GM23338 (cell line): ENCODE measurements around the gene MAN2A2. TPM values are rescaled to one million over a fixed set of nuclear protein-coding genes. Genes with fewer than 3 reads are reported as not detected.

ENCODE experiments used
- ATAC-seq: fragments of 200-7000 bp; cut with Tn5 transposase; 3 replicates; pipeline ENCODE4 v1.9.1; 2020
- DNase-seq: peaks from one replicate; pipeline ENCODE4 v3.0.0-alpha.2; 2015; ENCODE audit warnings: low spot score
- H2AFZ ChIP-seq: fragments of 200-600 bp; sonication (generic); 2 replicates; pipeline ENCODE4 v1.8.0; 2016; ENCODE audit warnings: antibody characterized with exemption, mild to moderate bottlenecking, moderate library complexity
- H3F3A ChIP-seq: fragments of 200-600 bp; sonication (generic); replicated peaks from 2 replicates; pipeline ENCODE4 v1.8.0; 2017; ENCODE audit warnings: antibody characterized with exemption, mixed run types, low read depth
- H3K27ac ChIP-seq: fragments of 200-600 bp; sonication (generic); 2 replicates; pipeline ENCODE4 v1.6.1; 2016; ENCODE audit warnings: low read depth
- H3K27me3 ChIP-seq: fragments of 200-600 bp; sonication (generic); 2 replicates; pipeline ENCODE4 v1.8.0; 2016; ENCODE audit warnings: mild to moderate bottlenecking, mixed run types, moderate library complexity; ENCODE audit not compliant: insufficient read depth
- H3K36me3 ChIP-seq: fragments of 200-600 bp; sonication (generic); 2 replicates; pipeline ENCODE4 v1.8.0; 2016; ENCODE audit warnings: mild to moderate bottlenecking; ENCODE audit not compliant: insufficient read depth
- H3K4me1 ChIP-seq: fragments of 200-600 bp; sonication (generic); 2 replicates; pipeline ENCODE4 v1.8.0; 2016; ENCODE audit warnings: mild to moderate bottlenecking, moderate library complexity; ENCODE audit not compliant: insufficient read depth
- H3K4me2 ChIP-seq: fragments of 200-600 bp; sonication (generic); 2 replicates; pipeline ENCODE4 v1.7.1; 2017; ENCODE audit warnings: mixed run types
- H3K4me3 ChIP-seq: fragments of 200-600 bp; sonication (generic); 2 replicates; pipeline ENCODE4 v1.6.1; 2016; ENCODE audit warnings: mixed run types
- H3K79me2 ChIP-seq: fragments of 200-600 bp; sonication (generic); replicated peaks from 2 replicates; pipeline ENCODE4 v1.8.0; 2017; ENCODE audit warnings: mild to moderate bottlenecking; ENCODE audit not compliant: insufficient read depth
- H3K9me2 ChIP-seq: fragments of 200-600 bp; sonication (generic); 2 replicates; pipeline ENCODE4 v1.8.0; 2017; ENCODE audit not compliant: insufficient read depth
- H4K20me1 ChIP-seq: fragments of 200-600 bp; sonication (generic); replicated peaks from 2 replicates; pipeline ENCODE4 v1.8.0; 2017; ENCODE audit warnings: mild to moderate bottlenecking; ENCODE audit not compliant: insufficient read depth
- H3K27ac Mint-ChIP-seq: 2 replicates; pipeline ENCODE4 v1.8.0; 2020; ENCODE audit warnings: inconsistent platforms, mild to moderate bottlenecking, moderate library complexity, mixed read lengths
- H3K27me3 Mint-ChIP-seq: 3 replicates; pipeline ENCODE4 v1.8.0; 2022; ENCODE audit warnings: low read depth, mild to moderate bottlenecking, moderate library complexity, mixed read lengths, inconsistent platforms; ENCODE audit not compliant: insufficient read depth, poor library complexity
- H3K36me3 Mint-ChIP-seq: 3 replicates; pipeline ENCODE4 v1.8.0; 2021; ENCODE audit warnings: low read depth, mild to moderate bottlenecking, inconsistent platforms, moderate library complexity, mixed read lengths
- H3K4me1 Mint-ChIP-seq: 3 replicates; pipeline ENCODE4 v1.8.0; 2020; ENCODE audit warnings: mild to moderate bottlenecking, inconsistent platforms, mixed read lengths
- H3K4me3 Mint-ChIP-seq: 3 replicates; pipeline ENCODE4 v1.8.0; 2021; ENCODE audit warnings: moderate library complexity, mild to moderate bottlenecking, inconsistent platforms, mixed read lengths
- H3K9me3 Mint-ChIP-seq: 3 replicates; pipeline ENCODE4 v1.8.0; 2020; ENCODE audit warnings: moderate library complexity, mild to moderate bottlenecking, inconsistent platforms, mixed read lengths
- STAT1 ChIP-seq: IDR thresholded peaks from one replicate; pipeline ENCODE4 v1.6.1; 2016; ENCODE audit warnings: antibody characterized with exemption; ENCODE audit not compliant: unreplicated experiment
- ZNF114 ChIP-seq: fragments of 250-450 bp; sonication (Bioruptor Pico); IDR thresholded peaks from 2 replicates; pipeline ENCODE4 v1.5.0; 2020; ENCODE audit warnings: mild to moderate bottlenecking, moderate library complexity
- polyA plus RNA-seq: library from polyadenylated mRNA; unstranded; fragments of >200 nt; fragmentation: Nextera tagmentation; extraction: Ambion mirVana; gene quantifications from 2 replicates; pipeline ENCODE4 v1.2.1, GENCODE V29; 2016
- total RNA-seq: library from RNA; depleted of rRNA; stranded (reverse); fragments of >200 nt; shearing (Covaris generic); gene quantifications from 2 replicates; pipeline ENCODE4 v1.2.3, GENCODE V29; 2014
- TF ChIP-seq, protein P1 (sequence below): IDR thresholded peaks from one replicate; pipeline ENCODE4 v1.6.1; 2018; ENCODE audit warnings: antibody characterized with exemption; ENCODE audit not compliant: unreplicated experiment
- TF ChIP-seq, protein P2 (sequence below): fragments of 250-450 bp; sonication (Bioruptor Pico); IDR thresholded peaks from 2 replicates; pipeline ENCODE4 v1.5.0; 2020; ENCODE audit warnings: mild to moderate bottlenecking, moderate library complexity
- TF ChIP-seq, protein P3 (sequence below): IDR thresholded peaks from 2 replicates; pipeline ENCODE4 v1.6.1; 2016; ENCODE audit warnings: antibody characterized with exemption

MAN2A2 gene
- total and polyA plus RNA-seq, 2 experiments from 2014 or later, result 8.2 to 17.1 TPM

DNA sequence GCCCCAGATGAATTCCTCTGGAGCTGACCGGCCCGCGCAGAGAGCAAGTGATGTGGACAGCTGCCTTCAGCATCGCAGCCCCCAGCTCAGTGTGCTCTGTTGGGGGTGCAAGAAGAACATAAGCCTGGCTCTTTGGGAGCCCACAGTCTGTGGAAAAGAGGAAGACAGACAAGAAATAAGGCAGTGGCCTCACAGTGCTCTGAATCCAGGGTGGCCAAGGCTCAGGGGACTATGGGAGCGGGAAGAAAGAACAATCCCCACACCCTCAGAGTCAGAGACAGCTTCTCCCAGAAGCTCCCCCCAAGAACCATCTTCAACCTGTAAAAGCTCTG is 29.5 kb downstream of the MAN2A2 start:
- peaks cover 10% of the 10 kb centered on the region; the same call in 1 of the 2 replicates for H3K27me3 ChIP-seq
- DNase-seq, result no peak
- H3K4me3 ChIP-seq, result peak overlapping the region; percentile 94; the same call in 1 of the 2 replicates
- H4K20me1 ChIP-seq, result no peaks in the 10 kb centered on the region; the same call in 1 of the 2 replicates
- H3K27ac ChIP-seq, result no peak overlapping the region
- Mint-ChIP-seq H3K4me3 (peak overlapping the region; percentile 97; the same call in 2 of the 3 replicates), H3K36me3 (peaks cover 7% of the 10 kb centered on the region; the same call in 2 of the 3 replicates), H3K27ac (no peak overlapping the region; the same call in 1 of the 2 replicates), H3K4me1 (peaks cover 29% of the 10 kb centered on the region), H3K9me3 (no peaks in the 10 kb centered on the region), H3K27me3 (peaks cover 16% of the 10 kb centered on the region)
- H3K4me2 ChIP-seq, result peak overlapping the region; percentile 97
- no peaks in the 10 kb centered on the region; the same call in 1 of the 2 replicates for H3K79me2 ChIP-seq
- peaks cover 6% of the 10 kb centered on the region; the same call in 1 of the 2 replicates for H3F3A ChIP-seq
- peaks cover 7% of the 10 kb centered on the region; the same call in 1 of the 2 replicates for H3K36me3 ChIP-seq
- H3K4me1 ChIP-seq, result peaks cover 23% of the 10 kb centered on the region
- ATAC-seq, result no peak
- no peaks in the 10 kb centered on the region for H3K9me2 ChIP-seq
- peak overlapping the region; percentile 94; the same call in 1 of the 2 replicates for H2AFZ ChIP-seq
- TF ChIP-seq, protein P1, sequence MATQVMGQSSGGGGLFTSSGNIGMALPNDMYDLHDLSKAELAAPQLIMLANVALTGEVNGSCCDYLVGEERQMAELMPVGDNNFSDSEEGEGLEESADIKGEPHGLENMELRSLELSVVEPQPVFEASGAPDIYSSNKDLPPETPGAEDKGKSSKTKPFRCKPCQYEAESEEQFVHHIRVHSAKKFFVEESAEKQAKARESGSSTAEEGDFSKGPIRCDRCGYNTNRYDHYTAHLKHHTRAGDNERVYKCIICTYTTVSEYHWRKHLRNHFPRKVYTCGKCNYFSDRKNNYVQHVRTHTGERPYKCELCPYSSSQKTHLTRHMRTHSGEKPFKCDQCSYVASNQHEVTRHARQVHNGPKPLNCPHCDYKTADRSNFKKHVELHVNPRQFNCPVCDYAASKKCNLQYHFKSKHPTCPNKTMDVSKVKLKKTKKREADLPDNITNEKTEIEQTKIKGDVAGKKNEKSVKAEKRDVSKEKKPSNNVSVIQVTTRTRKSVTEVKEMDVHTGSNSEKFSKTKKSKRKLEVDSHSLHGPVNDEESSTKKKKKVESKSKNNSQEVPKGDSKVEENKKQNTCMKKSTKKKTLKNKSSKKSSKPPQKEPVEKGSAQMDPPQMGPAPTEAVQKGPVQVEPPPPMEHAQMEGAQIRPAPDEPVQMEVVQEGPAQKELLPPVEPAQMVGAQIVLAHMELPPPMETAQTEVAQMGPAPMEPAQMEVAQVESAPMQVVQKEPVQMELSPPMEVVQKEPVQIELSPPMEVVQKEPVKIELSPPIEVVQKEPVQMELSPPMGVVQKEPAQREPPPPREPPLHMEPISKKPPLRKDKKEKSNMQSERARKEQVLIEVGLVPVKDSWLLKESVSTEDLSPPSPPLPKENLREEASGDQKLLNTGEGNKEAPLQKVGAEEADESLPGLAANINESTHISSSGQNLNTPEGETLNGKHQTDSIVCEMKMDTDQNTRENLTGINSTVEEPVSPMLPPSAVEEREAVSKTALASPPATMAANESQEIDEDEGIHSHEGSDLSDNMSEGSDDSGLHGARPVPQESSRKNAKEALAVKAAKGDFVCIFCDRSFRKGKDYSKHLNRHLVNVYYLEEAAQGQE, result peak; percentile 12
- no peak for TF ChIP-seq ZNF114 (CRISPR knock-in tag)

DNA sequence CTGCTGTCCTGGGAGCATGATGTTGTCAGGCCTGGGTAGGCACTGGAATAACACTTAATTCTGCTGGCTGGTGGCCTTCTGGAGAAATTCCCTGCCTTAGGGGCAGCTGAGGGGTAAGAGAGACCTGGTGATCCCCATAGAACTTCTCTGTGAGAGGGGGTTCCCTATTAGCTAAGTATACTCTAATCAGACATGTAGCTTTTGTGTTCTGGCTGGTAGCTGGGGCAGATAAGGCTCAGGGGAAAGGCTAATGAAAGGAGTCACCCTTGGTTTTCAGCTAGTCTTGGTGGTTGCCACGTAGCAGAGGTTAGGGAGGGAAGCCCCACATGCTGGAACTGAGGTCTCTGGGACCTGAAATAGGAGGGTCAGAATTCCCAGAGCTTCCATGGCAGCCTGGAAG is 30.2 kb downstream of the MAN2A2 start:
- no peaks in the 10 kb centered on the region; the same call in 1 of the 2 replicates for H4K20me1 ChIP-seq
- no peak overlapping the region for H3K4me3 ChIP-seq
- Mint-ChIP-seq H3K4me3 (peak overlapping the region; percentile 26; the same call in 2 of the 3 replicates), H3K9me3 (no peaks in the 10 kb centered on the region), H3K4me1 (peaks cover 29% of the 10 kb centered on the region), H3K27me3 (peaks cover 16% of the 10 kb centered on the region), H3K27ac (no peak overlapping the region), H3K36me3 (peaks cover 9% of the 10 kb centered on the region)
- H3F3A ChIP-seq, result peaks cover 6% of the 10 kb centered on the region; the same call in 1 of the 2 replicates
- no peak overlapping the region for H2AFZ ChIP-seq
- no peak overlapping the region for H3K4me2 ChIP-seq
- no peak overlapping the region for H3K27ac ChIP-seq
- H3K4me1 ChIP-seq, result peaks cover 23% of the 10 kb centered on the region
- DNase-seq (no peak), ATAC-seq (no peak)
- TF ChIP-seq, protein P2, sequence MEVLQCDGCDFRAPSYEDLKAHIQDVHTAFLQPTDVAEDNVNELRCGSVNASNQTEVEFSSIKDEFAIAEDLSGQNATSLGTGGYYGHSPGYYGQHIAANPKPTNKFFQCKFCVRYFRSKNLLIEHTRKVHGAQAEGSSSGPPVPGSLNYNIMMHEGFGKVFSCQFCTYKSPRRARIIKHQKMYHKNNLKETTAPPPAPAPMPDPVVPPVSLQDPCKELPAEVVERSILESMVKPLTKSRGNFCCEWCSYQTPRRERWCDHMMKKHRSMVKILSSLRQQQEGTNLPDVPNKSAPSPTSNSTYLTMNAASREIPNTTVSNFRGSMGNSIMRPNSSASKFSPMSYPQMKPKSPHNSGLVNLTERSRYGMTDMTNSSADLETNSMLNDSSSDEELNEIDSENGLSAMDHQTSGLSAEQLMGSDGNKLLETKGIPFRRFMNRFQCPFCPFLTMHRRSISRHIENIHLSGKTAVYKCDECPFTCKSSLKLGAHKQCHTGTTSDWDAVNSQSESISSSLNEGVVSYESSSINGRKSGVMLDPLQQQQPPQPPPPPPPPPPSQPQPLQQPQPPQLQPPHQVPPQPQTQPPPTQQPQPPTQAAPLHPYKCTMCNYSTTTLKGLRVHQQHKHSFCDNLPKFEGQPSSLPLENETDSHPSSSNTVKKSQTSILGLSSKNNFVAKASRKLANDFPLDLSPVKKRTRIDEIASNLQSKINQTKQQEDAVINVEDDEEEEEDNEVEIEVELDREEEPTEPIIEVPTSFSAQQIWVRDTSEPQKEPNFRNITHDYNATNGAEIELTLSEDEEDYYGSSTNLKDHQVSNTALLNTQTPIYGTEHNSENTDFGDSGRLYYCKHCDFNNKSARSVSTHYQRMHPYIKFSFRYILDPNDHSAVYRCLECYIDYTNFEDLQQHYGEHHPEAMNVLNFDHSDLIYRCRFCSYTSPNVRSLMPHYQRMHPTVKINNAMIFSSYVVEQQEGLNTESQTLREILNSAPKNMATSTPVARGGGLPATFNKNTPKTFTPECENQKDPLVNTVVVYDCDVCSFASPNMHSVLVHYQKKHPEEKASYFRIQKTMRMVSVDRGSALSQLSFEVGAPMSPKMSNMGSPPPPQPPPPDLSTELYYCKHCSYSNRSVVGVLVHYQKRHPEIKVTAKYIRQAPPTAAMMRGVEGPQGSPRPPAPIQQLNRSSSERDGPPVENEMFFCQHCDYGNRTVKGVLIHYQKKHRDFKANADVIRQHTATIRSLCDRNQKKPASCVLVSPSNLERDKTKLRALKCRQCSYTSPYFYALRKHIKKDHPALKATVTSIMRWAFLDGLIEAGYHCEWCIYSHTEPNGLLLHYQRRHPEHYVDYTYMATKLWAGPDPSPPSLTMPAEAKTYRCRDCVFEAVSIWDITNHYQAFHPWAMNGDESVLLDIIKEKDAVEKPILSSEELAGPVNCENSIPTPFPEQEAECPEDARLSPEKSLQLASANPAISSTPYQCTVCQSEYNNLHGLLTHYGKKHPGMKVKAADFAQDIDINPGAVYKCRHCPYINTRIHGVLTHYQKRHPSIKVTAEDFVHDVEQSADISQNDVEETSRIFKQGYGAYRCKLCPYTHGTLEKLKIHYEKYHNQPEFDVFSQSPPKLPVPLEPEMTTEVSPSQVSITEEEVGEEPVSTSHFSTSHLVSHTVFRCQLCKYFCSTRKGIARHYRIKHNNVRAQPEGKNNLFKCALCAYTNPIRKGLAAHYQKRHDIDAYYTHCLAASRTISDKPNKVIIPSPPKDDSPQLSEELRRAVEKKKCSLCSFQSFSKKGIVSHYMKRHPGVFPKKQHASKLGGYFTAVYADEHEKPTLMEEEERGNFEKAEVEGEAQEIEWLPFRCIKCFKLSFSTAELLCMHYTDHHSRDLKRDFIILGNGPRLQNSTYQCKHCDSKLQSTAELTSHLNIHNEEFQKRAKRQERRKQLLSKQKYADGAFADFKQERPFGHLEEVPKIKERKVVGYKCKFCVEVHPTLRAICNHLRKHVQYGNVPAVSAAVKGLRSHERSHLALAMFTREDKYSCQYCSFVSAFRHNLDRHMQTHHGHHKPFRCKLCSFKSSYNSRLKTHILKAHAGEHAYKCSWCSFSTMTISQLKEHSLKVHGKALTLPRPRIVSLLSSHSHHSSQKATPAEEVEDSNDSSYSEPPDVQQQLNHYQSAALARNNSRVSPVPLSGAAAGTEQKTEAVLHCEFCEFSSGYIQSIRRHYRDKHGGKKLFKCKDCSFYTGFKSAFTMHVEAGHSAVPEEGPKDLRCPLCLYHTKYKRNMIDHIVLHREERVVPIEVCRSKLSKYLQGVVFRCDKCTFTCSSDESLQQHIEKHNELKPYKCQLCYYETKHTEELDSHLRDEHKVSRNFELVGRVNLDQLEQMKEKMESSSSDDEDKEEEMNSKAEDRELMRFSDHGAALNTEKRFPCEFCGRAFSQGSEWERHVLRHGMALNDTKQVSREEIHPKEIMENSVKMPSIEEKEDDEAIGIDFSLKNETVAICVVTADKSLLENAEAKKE (CRISPR knock-in tag), result no peak
- TF ChIP-seq, protein P3, sequence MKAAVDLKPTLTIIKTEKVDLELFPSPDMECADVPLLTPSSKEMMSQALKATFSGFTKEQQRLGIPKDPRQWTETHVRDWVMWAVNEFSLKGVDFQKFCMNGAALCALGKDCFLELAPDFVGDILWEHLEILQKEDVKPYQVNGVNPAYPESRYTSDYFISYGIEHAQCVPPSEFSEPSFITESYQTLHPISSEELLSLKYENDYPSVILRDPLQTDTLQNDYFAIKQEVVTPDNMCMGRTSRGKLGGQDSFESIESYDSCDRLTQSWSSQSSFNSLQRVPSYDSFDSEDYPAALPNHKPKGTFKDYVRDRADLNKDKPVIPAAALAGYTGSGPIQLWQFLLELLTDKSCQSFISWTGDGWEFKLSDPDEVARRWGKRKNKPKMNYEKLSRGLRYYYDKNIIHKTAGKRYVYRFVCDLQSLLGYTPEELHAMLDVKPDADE, result no peak
- TF ChIP-seq STAT1, result no peak
- no peaks in the 10 kb centered on the region for H3K9me2 ChIP-seq
- no peaks in the 10 kb centered on the region; the same call in 1 of the 2 replicates for H3K79me2 ChIP-seq
- peaks cover 13% of the 10 kb centered on the region; the same call in 1 of the 2 replicates for H3K36me3 ChIP-seq
- peaks cover 10% of the 10 kb centered on the region; the same call in 1 of the 2 replicates for H3K27me3 ChIP-seq
